Activated T-cell treated with anti-CD3 and anti-CD28 coated beads for 4 hours (primary cell): Measurements from ENCODE around the gene SCNN1G.

Experiments
- DNase-seq: peaks from one replicate; pipeline ENCODE4 v3.0.0-alpha.2; 2020

Gene SCNN1G

DNA sequence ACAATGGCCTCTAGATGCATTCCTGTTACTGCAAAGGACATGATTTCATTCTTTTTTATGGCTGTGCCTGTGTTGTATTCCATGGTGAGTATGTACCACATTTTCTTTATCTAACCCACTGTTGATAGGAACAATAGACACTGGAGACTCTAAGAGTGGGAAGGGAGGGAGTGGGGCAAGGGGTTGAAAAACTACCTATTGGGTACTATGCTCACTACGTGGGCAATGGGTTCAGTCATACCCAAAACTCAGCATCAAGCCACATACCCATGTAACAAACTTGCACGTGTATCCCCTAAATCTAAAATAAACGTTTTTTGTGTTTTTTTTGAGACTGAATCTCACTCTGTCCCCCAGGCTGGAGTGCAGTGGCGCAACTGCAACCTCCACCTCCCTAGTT lies 72.5 kb downstream of the SCNN1G start:
- no peak for DNase-seq

DNA sequence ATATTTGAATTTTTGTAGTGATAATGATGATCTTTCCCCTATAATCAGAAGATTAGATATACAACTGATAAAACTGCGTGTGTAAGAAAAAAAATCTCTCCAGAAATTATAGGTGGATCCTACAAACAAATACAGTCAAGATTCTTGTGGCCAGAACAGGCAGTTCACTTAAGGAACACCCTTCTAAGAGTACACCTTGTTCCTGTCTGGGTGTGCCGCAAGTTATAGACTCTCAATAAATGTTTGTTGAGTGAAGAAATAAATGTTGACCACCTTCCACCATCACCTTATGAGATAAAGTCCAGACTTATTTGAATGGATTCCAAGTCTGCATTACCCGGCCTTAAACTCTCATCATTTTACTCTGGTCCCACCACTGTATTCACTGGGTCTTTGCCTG lies 73.9 kb downstream of the SCNN1G start:
- DNase-seq = no peak

- no peak for DNase-seq
These were observed 75.1 kb downstream of the SCNN1G start for GRCh38 chr16:23257682-23258081.

- DNase-seq = no peak
These were observed 76.3 kb downstream of the SCNN1G start for GRCh38 chr16:23258919-23259237.
